GM19438 (cell line): ENCODE data around the gene ZSWIM8.

ENCODE experiments used
- ATAC-seq: cut with Tn5 transposase; IDR thresholded peaks from one replicate; pipeline ENCODE4 v1.9.1; 2021; ENCODE audit warnings: low read depth; ENCODE audit not compliant: unreplicated experiment

Gene ZSWIM8

GRCh38 chr10:73840056-73840402 is 54.6 kb downstream of the ZSWIM8 start:
- ATAC-seq: no peak

GRCh38 chr10:73840403-73841060 is 55.1 kb downstream of the ZSWIM8 start:
- no peak for ATAC-seq

GRCh38 chr10:73841061-73841421 is 55.6 kb downstream of the ZSWIM8 start:
- no peak for ATAC-seq

DNA sequence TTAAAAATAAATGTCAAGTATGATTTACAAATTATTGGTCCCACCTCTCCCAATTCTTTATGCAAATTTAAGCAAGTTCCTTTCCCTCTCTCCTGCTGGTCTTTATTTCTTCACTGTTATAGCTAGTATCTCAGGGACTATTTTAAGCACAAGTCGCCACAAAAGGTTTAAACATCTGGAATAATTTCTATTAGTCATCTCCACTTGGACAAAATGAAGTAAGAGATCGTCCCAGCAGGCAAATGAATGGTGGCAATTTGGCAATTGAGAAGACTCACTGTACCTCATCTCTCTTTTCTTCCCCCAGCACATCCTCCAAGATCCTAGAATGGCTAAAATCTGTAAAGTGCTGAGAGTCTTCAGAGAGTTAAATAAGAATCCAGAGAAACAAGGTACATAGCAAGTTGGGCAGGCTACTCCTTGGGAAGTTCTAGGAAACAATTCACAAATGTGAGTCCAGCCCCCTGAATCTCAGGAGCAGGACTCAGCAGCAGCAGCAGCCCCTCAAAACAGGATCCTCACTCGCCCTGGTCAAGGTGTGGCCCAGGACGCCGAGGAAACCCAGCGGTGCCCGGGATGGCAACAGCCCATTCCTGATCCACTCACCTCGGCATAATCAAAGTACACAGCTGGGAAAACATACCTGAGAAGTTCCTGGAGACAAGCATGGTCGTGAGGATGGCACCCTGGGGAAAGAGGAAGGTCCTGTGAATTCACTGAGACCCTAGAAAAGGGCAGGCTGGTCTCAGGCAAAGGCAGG is 56.3 kb downstream of the ZSWIM8 start:
- ATAC-seq: no peak

GRCh38 chr10:73842349-73842748 is 56.9 kb downstream of the ZSWIM8 start:
- ATAC-seq: no peak

DNA sequence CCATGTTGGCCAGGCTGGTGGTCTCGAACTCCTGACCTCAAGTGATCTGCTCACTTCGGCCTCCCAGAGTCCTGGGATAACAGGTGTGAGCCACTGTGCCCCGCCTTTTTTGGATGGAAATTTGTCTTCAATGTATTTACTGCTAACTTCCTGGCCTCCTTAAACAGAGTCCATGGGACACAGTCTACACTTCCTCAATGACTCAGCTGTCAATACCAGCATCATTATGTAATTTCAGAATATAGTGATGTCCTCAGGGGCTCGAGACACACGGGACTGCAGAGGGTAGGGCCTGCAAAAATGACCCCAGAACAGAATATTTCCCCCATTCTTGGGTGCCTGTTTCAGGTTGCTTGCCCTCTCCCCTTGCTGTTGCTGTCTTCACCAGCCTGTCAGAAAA is 57.9 kb downstream of the ZSWIM8 start:
- no peak for ATAC-seq

- no peak for ATAC-seq
Observed at GRCh38 chr10:73847031-73847430, 61.6 kb downstream of the ZSWIM8 start.

GRCh38 chr10:73848821-73849489 is 63.5 kb downstream of the ZSWIM8 start:
- peak; percentile 88 for ATAC-seq

DNA sequence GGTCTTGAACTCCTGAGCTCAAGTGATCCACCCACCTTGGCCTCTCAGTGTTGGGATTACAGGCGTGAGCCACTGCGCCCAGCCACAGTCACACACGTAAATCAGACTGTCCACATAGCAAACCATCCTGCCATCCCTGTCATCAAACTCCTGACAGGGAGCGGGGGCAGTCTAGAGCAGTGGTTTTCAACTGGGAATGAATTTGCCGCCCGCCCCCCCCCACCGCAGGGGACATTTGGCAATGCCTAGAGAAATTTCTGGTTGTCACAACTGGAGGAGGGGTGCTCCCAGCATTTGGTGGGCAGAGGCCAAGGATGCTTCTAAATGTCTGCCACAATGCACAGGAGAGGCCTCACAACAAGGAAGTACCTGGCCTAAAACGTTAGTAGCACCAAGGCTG is 64.8 kb downstream of the ZSWIM8 start:
- no peak for ATAC-seq

DNA sequence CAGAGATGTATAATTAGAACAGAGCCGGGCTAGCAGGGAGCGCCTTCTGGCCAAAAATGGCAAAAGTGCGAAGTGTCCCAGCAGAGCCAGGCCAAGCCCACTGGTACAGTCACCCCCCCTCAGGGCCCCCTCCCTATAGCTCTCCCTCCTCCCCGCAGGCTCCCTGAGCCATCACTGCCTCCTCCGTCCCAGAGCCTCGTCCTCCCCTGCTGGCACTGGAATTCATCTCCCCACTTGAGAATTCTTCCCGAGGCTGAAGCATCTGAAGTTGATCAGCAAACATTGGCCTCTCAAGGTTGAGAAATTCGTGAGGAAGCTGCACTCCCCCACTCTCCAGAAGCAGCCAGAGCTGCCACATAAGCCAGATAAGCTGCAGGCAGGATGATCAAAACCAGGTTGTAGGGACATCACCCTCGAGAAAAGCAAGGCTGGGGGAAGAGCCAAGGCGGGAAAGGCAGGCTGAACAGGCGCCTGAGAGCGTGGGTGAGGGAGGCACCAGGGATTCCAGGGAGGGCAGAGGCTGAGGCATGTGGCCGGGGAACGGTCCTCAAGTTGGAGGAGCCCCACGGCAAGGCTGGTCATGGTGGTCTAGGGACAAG is 65.6 kb downstream of the ZSWIM8 start:
- no peak for ATAC-seq
